ENCODE data around the gene AGAP9.

DNA sequence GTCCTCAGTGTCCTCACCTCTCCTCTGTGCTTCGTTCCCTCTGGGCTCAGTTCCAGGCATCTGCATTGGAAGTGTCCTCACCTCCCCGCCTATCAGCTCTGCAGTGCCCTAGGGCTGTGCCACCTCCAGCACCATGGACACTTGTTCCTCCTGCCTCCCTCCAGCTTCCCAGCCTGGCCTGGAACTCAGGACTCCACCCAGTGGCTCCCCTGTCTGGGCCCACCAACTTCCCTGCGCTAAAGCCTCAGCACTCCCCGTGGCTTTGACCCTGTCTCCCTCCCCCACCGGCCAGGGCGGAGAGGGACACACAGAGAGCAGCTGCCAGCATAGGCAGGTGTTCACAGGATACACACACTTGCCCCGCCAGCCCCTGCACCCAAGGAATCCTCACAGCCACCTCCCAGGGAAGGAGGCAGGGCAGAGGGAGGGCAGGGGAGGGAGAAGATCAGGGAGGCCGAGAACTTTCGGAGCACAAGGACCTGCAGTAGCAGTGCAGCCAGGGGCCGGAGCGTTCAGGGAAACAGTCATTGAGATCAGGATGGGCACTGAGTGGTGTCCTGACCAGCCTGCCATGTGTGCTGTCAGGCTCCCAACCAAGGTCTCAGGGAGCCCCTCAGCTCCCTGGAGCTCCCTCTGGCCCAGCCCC, 70.8 kb downstream of the AGAP9 start:
- no peak for TF ChIP-seq RUNX1 (IDR thresholded peaks at IDR 0.05; ENCODE audit: low read depth)
- no peak for TF ChIP-seq BDP1 (IDR thresholded peaks at IDR 0.05; ENCODE audit: insufficient read depth, insufficient read length)
- TF ChIP-seq ZNF143 (CRISPR knock-in tag; IDR thresholded peaks at IDR 0.05) = no peak
- TF ChIP-seq ZZZ3 (IDR thresholded peaks at IDR 0.05) = no peak
- TF ChIP-seq, protein P1, sequence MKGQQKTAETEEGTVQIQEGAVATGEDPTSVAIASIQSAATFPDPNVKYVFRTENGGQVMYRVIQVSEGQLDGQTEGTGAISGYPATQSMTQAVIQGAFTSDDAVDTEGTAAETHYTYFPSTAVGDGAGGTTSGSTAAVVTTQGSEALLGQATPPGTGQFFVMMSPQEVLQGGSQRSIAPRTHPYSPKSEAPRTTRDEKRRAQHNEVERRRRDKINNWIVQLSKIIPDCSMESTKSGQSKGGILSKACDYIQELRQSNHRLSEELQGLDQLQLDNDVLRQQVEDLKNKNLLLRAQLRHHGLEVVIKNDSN (CRISPR knock-in tag; IDR thresholded peaks at IDR 0.05) = no peak
- TF ChIP-seq, protein P2, sequence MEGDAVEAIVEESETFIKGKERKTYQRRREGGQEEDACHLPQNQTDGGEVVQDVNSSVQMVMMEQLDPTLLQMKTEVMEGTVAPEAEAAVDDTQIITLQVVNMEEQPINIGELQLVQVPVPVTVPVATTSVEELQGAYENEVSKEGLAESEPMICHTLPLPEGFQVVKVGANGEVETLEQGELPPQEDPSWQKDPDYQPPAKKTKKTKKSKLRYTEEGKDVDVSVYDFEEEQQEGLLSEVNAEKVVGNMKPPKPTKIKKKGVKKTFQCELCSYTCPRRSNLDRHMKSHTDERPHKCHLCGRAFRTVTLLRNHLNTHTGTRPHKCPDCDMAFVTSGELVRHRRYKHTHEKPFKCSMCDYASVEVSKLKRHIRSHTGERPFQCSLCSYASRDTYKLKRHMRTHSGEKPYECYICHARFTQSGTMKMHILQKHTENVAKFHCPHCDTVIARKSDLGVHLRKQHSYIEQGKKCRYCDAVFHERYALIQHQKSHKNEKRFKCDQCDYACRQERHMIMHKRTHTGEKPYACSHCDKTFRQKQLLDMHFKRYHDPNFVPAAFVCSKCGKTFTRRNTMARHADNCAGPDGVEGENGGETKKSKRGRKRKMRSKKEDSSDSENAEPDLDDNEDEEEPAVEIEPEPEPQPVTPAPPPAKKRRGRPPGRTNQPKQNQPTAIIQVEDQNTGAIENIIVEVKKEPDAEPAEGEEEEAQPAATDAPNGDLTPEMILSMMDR (IDR thresholded peaks at IDR 0.05 in 2 of 3, conservative IDR thresholded peaks at IDR 0.05 in 1 of 3; ENCODE audit: insufficient read depth in 2 of 3, low read depth in 1 of 3, low read length in 3 of 3) = no peak
- no peak for TF ChIP-seq YY1 (IDR thresholded peaks at IDR 0.05; ENCODE audit: borderline replicate concordance in 1 of 3, control insufficient read depth in 1 of 3, extremely low read depth in 1 of 3, insufficient read depth in 3 of 3, insufficient read length in 1 of 3, insufficient replicate concordance in 2 of 3, low read depth in 1 of 3, low read length in 2 of 3)
- no peak for TF ChIP-seq BRD4 (IDR thresholded peaks at IDR 0.05)
- TF ChIP-seq, protein P3, sequence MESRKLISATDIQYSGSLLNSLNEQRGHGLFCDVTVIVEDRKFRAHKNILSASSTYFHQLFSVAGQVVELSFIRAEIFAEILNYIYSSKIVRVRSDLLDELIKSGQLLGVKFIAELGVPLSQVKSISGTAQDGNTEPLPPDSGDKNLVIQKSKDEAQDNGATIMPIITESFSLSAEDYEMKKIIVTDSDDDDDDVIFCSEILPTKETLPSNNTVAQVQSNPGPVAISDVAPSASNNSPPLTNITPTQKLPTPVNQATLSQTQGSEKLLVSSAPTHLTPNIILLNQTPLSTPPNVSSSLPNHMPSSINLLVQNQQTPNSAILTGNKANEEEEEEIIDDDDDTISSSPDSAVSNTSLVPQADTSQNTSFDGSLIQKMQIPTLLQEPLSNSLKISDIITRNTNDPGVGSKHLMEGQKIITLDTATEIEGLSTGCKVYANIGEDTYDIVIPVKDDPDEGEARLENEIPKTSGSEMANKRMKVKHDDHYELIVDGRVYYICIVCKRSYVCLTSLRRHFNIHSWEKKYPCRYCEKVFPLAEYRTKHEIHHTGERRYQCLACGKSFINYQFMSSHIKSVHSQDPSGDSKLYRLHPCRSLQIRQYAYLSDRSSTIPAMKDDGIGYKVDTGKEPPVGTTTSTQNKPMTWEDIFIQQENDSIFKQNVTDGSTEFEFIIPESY (CRISPR knock-in tag; IDR thresholded peaks at IDR 0.05) = no peak
- TF ChIP-seq EZH2 (IDR thresholded peaks at IDR 0.05; ENCODE audit: borderline replicate concordance, low read depth, low read length) = no peak
- no peak for TF ChIP-seq ZNF436 (CRISPR knock-in tag; IDR thresholded peaks at IDR 0.05)
- no peak for TF ChIP-seq SIRT6 (IDR thresholded peaks at IDR 0.05; ENCODE audit: low read depth, low read length)
- TF ChIP-seq, protein P4, sequence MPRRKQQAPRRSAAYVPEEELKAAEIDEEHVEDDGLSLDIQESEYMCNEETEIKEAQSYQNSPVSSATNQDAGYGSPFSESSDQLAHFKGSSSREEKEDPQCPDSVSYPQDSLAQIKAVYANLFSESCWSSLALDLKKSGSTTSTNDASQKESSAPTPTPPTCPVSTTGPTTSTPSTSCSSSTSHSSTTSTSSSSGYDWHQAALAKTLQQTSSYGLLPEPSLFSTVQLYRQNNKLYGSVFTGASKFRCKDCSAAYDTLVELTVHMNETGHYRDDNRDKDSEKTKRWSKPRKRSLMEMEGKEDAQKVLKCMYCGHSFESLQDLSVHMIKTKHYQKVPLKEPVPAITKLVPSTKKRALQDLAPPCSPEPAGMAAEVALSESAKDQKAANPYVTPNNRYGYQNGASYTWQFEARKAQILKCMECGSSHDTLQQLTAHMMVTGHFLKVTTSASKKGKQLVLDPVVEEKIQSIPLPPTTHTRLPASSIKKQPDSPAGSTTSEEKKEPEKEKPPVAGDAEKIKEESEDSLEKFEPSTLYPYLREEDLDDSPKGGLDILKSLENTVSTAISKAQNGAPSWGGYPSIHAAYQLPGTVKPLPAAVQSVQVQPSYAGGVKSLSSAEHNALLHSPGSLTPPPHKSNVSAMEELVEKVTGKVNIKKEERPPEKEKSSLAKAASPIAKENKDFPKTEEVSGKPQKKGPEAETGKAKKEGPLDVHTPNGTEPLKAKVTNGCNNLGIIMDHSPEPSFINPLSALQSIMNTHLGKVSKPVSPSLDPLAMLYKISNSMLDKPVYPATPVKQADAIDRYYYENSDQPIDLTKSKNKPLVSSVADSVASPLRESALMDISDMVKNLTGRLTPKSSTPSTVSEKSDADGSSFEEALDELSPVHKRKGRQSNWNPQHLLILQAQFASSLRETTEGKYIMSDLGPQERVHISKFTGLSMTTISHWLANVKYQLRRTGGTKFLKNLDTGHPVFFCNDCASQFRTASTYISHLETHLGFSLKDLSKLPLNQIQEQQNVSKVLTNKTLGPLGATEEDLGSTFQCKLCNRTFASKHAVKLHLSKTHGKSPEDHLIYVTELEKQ (CRISPR knock-in tag; IDR thresholded peaks at IDR 0.05) = no peak

Measured in K562 (cell line).